ENCODE results near the gene TENT4A. TPM values are rescaled to one million over a fixed set of nuclear protein-coding genes. Genes with fewer than 3 reads are reported as not detected.

TENT4A gene
- total and polyA plus RNA-seq, 2 of the 4 experiments (the other 2 are of a cell fraction): 5.9 to 17.2 TPM

DNA sequence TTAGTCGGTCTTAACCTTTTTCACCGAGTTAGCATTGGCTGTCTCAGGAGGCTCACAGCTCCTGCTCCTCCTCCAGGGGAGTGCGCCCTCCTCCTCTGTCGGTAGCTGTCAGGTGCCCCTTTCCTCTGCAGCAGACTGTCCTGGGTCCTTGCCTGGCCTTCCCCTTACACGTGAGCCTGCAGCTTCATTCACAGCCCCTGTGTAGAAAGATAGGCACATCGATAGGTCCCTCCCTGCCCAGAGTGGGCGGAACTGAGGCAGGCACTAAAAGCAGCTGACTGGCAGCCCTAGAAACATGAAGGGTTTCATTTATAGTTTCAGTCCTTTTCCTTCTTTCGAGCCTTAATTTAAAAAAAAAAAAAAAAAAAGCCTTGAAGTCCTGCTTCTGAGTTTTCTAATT is 17.2 kb downstream of the TENT4A start (continued):
- TF ChIP-seq SMC3 (IDR thresholded peaks at IDR 0.05; ENCODE audit: low read depth, low read length): no peak
- TF ChIP-seq MAZ (IDR thresholded peaks at IDR 0.05; ENCODE audit: borderline replicate concordance, low read depth, low read length): no peak
- TF ChIP-seq, protein P1, sequence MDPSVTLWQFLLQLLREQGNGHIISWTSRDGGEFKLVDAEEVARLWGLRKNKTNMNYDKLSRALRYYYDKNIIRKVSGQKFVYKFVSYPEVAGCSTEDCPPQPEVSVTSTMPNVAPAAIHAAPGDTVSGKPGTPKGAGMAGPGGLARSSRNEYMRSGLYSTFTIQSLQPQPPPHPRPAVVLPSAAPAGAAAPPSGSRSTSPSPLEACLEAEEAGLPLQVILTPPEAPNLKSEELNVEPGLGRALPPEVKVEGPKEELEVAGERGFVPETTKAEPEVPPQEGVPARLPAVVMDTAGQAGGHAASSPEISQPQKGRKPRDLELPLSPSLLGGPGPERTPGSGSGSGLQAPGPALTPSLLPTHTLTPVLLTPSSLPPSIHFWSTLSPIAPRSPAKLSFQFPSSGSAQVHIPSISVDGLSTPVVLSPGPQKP (IDR thresholded peaks at IDR 0.05; ENCODE audit: borderline replicate concordance, low read depth, low read length): no peak

GRCh38 chr5:6730807-6731206 is 17.6 kb downstream of the TENT4A start:
- intact Hi-C loops (cut with micrococcal nuclease): loop anchor here (5.0 kb wide), 1 partner anchor 99 kb away; the partner anchor contains the start of genes NSUN2 and SRD5A1
- Histone ChIP-seq H3K23ac (ENCODE audit: low read depth, low read length) (no peak overlapping the region), H3K9ac (ENCODE audit: low read depth, low read length) (no peak overlapping the region), H4K5ac (ENCODE audit: low read depth, low read length) (no peak overlapping the region), H3K27ac (ENCODE audit: insufficient read depth, low read length) (no peak overlapping the region), H3K4me3 (ENCODE audit: insufficient read depth, low read depth, low read length) (no peak overlapping the region), H3K14ac (replicated peaks; ENCODE audit: low read depth, low read length) (no peak overlapping the region), H4K91ac (ENCODE audit: insufficient read depth, low read depth, low read length) (no peak overlapping the region), H3K79me1 (ENCODE audit: low read depth in 1 of 2, low read length in 2 of 2) (peaks cover 15 to 61% of the 10 kb centered on the region in 2 experiments), H3K9me1 (ENCODE audit: insufficient read depth, low read length) (peaks cover 50% of the 10 kb centered on the region), H3K18ac (ENCODE audit: low read depth, low read length) (no peak overlapping the region), H3K4me2 (ENCODE audit: low read depth, low read length) (no peak overlapping the region), H4K20me1 (ENCODE audit: insufficient read depth, low read length) (peaks cover 58% of the 10 kb centered on the region), H3K56ac (ENCODE audit: extremely low read depth, insufficient read depth, low read length) (no peak overlapping the region), H2BK5ac (ENCODE audit: low read depth, low read length, poor library complexity, severe bottlenecking) (no peak overlapping the region), H3K36me3 (ENCODE audit: control insufficient read depth, insufficient read depth, low read length) (peaks cover 5% of the 10 kb centered on the region), H2AK9ac (replicated peaks; ENCODE audit: low read depth, low read length, poor library complexity) (no peak overlapping the region), H4K8ac (ENCODE audit: low read depth in 2 of 2, low read length in 2 of 2) (no peak overlapping the region; a peak in 1 of 4 replicates), H3K27me3 (ENCODE audit: control insufficient read depth, insufficient read depth, low read length) (no peaks in the 10 kb centered on the region), H3K4ac (ENCODE audit: low read depth, low read length) (no peak overlapping the region), H3K4me1 (ENCODE audit: control insufficient read depth, insufficient read depth, low read length) (peaks cover 62% of the 10 kb centered on the region), H2AK5ac (ENCODE audit: low read depth, low read length) (no peak overlapping the region), H2BK20ac (ENCODE audit: low read depth, low read length) (no peak overlapping the region), H2BK120ac (ENCODE audit: low read depth, low read length) (no peak overlapping the region), H2AFZ (replicated peaks; ENCODE audit: low read length, poor library complexity) (no peak overlapping the region), H3K9me3 (ENCODE audit: control insufficient read depth, insufficient read depth, low read length) (no peaks in the 10 kb centered on the region), H2BK15ac (ENCODE audit: low read depth, low read length) (no peak overlapping the region)
- DNase-seq (no peak), ATAC-seq (ENCODE audit: low read depth) (no peak)
- WGBS, 2 experiments (ENCODE audit: extremely low coverage in 2 of 2, insufficient read length in 1 of 2): 100% methylated on average over 1 of the region's 3 CpGs; no CpG with 5 or more reads in 1 of the 2 experiments
- dilution Hi-C loops (cut with HindIII; ENCODE audit: low sequenced_read_pairs, unreplicated experiment): no loop called here
- no TSS peak for BruUV-seq (replicated peaks)
- POLR2A ChIA-PET (ENCODE audit: unreplicated experiment): no interaction called here
- TF ChIP-seq CTCF (conservative IDR thresholded peaks at IDR 0.05; ENCODE audit: low read depth, low read length): no peak
- no peak for TF ChIP-seq RCOR1 (IDR thresholded peaks at IDR 0.05; ENCODE audit: insufficient replicate concordance, low read length)
- no peak for TF ChIP-seq POLR2A (IDR thresholded peaks at IDR 0.05; ENCODE audit: low read depth, low read length)
- no peak for TF ChIP-seq USF2 (IDR thresholded peaks at IDR 0.05; ENCODE audit: low read depth, low read length)
- TF ChIP-seq, protein P1 (IDR thresholded peaks at IDR 0.05; ENCODE audit: borderline replicate concordance, low read depth, low read length): no peak
- TF ChIP-seq MAFK (IDR thresholded peaks at IDR 0.05; ENCODE audit: low read depth, low read length): no peak
- CTCF ChIA-PET: interaction anchor here (1.2 kb wide), 1 partner anchor 15 kb away, joined by 4 read pairs; no protein-coding TSS in a partner anchor
- in situ Hi-C loops (cut with MboI; ENCODE audit: low sequenced_read_pairs): loop anchor here (25.0 kb wide), 1 partner anchor 1244 kb away; no protein-coding TSS in a partner anchor
